Measurements from ENCODE around the gene DOCK2. TPM values are rescaled to one million over a fixed set of nuclear protein-coding genes. Genes with fewer than 3 reads are reported as not detected.
"Not testable (repeated sequence)": the region's sequence is repeated elsewhere in the genome, so short reads cannot be mapped to it uniquely, and the experiment has no call there.

Gene DOCK2
- polyA plus RNA-seq, 1 of the 3 experiments (the other 2 are of a cell fraction), result 3.8 TPM

DNA sequence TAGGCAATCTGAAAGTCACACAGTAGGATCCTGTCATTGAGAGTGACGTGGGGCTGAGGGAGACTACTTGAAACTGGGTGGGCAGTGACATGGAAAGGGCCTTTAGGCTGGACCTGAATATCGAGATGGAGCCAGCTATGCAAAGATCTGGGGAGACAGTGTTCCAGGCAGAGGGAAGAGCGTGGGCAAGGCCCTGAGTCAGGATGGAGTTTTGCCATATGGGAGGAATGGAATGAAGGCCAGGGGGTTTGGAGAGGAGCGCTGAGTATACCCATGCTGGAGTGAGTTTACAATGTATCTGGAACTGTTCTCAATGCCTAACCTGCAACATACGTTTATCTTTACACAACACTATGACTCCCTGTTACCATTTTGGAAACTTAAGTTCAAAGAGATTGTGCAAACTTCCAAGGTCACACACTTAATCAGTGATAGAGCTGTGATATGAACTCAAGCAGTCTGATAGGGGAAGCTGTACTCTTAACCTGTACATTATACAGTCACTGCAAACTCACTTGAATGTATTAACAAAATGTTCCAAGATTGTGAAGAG is 309.7 kb downstream of the DOCK2 start:
- H3K9me2 ChIP-seq, result no peaks in the 10 kb centered on the region
- H3K9me3 ChIP-seq, result no peaks in the 10 kb centered on the region
- peaks cover 2 to 20% of the 10 kb centered on the region in 2 experiments; a peak in 3 of 4 replicates for H3K4me1 ChIP-seq (ENCODE audit: control insufficient read depth in 1 of 2, insufficient read depth in 2 of 2, low read depth in 1 of 2, low read length in 1 of 2)
- TF ChIP-seq RAD21 (IDR thresholded peaks at IDR 0.05; ENCODE audit: low read length), result no peak
- no peak for TF ChIP-seq TAF1 (IDR thresholded peaks at IDR 0.05; ENCODE audit: borderline replicate concordance, low read depth, low read length)
- TF ChIP-seq USF1 (IDR thresholded peaks at IDR 0.05; ENCODE audit: borderline replicate concordance, low read depth), result no peak
- TF ChIP-seq JUND (IDR thresholded peaks at IDR 0.05), result no peak
- no peak for TF ChIP-seq IRF3 (IDR thresholded peaks at IDR 0.05; ENCODE audit: low read depth, low read length)
- TF ChIP-seq FOSL2 (IDR thresholded peaks at IDR 0.05; ENCODE audit: borderline replicate concordance, low read depth), result no peak
- no peak for TF ChIP-seq MEF2A (IDR thresholded peaks at IDR 0.05; ENCODE audit: borderline replicate concordance, low read depth)
- no peak for TF ChIP-seq MXI1 (IDR thresholded peaks at IDR 0.05; ENCODE audit: low read depth, low read length)
- no peak for TF ChIP-seq NRF1 (IDR thresholded peaks at IDR 0.05; ENCODE audit: low read depth, low read length)
- no peak for TF ChIP-seq RXRA (IDR thresholded peaks at IDR 0.05; ENCODE audit: borderline replicate concordance, low read depth)
- TF ChIP-seq FOXM1 (IDR thresholded peaks at IDR 0.05; ENCODE audit: low read depth), result no peak
- DNase-seq, result no peak
- CTCF ChIA-PET, result interaction anchor here (3.4 to 8.0 kb wide), 2 partner anchors 34 to 245 kb away, joined by 8 to 45 read pairs; partner anchors contain the start of gene INSYN2B
- H2AFZ ChIP-seq (ENCODE audit: low read depth), result no peak overlapping the region
- H3K36me3 ChIP-seq (replicated peaks in 1 of 2; ENCODE audit: control insufficient read depth in 1 of 2, insufficient read depth in 2 of 2, low read length in 1 of 2), result no peaks in the 10 kb centered on the region
- whole genome bisulfite sequencing (ENCODE audit: low lambda C conversion rate), result 93% methylated on average over 5 of the region's 5 CpGs
- no peaks in the 10 kb centered on the region for H4K20me1 ChIP-seq (ENCODE audit: insufficient read depth)
- no peak overlapping the region for H3K4me3 ChIP-seq (ENCODE audit: low read depth in 2 of 2, low read length in 1 of 2)
- H3K27me3 ChIP-seq (ENCODE audit: insufficient read depth), result no peaks in the 10 kb centered on the region
- H3K79me2 ChIP-seq (ENCODE audit: insufficient read depth), result peaks cover 86% of the 10 kb centered on the region
- H3F3A ChIP-seq (replicated peaks; ENCODE audit: insufficient read depth), result peaks cover 15% of the 10 kb centered on the region
- POLR2A ChIA-PET, result no interaction called here
- H3K27ac ChIP-seq (ENCODE audit: low read depth in 2 of 2, low read length in 1 of 2), result peak overlapping the region in 1 of 2 experiments; percentile 79; a peak in 2 of 4 replicates
- H3K9ac ChIP-seq, result peak overlapping the region; percentile 22; the same call in 1 of the 2 replicates
- H3K4me2 ChIP-seq, result peak overlapping the region; percentile 51; the same call in 1 of the 2 replicates

DNA sequence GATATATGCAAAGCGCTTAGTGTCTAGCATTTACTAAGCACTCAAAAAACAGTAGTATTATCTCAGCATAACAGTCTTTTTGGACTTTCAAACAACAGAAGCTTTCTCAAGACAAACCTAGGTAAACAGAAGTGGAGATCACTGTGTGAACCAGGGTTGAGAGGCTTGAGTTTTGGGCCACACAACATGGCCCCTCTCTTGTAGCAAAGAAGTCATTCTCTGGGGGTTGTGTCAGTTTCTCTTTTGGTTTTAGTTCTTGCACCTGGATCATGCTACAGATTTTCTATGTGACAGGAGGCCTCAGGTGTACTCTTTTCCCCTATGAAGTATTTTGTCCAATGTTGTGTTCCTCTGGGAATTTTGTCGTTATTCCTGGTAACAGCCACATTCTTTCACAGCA is 313.3 kb downstream of the DOCK2 start:
- no peak for DNase-seq
- Histone ChIP-seq H2AFZ (ENCODE audit: low read depth) (no peak overlapping the region), H3K9ac (no peak overlapping the region), H3K9me2 (no peaks in the 10 kb centered on the region), H3K27ac (ENCODE audit: low read depth in 2 of 2, low read length in 1 of 2) (no peak overlapping the region), H3K4me2 (no peak overlapping the region), H3K36me3 (replicated peaks in 1 of 2; ENCODE audit: control insufficient read depth in 1 of 2, insufficient read depth in 2 of 2, low read length in 1 of 2) (peaks cover 0 to 9% of the 10 kb centered on the region in 2 experiments), H3K4me1 (ENCODE audit: control insufficient read depth in 1 of 2, insufficient read depth in 2 of 2, low read depth in 1 of 2, low read length in 1 of 2) (peaks cover 2 to 15% of the 10 kb centered on the region in 2 experiments; a peak in 3 of 4 replicates), H3K4me3 (ENCODE audit: low read depth in 2 of 2, low read length in 1 of 2) (no peak overlapping the region), H3F3A (replicated peaks; ENCODE audit: insufficient read depth) (peaks cover 14% of the 10 kb centered on the region), H3K9me3 (no peaks in the 10 kb centered on the region), H3K27me3 (ENCODE audit: insufficient read depth) (no peaks in the 10 kb centered on the region), H3K79me2 (ENCODE audit: insufficient read depth) (peaks cover 85% of the 10 kb centered on the region), H4K20me1 (ENCODE audit: insufficient read depth) (no peaks in the 10 kb centered on the region)
- TF ChIP-seq ELF1 (IDR thresholded peaks at IDR 0.05) (no peak), FOXM1 (IDR thresholded peaks at IDR 0.05; ENCODE audit: low read depth) (no peak), NFIC (IDR thresholded peaks at IDR 0.05; ENCODE audit: borderline replicate concordance) (no peak), GABPA (IDR thresholded peaks at IDR 0.05; ENCODE audit: low read depth) (no peak), GATA2 (CRISPR knock-in tag; IDR thresholded peaks at IDR 0.05) (no peak), MXI1 (IDR thresholded peaks at IDR 0.05; ENCODE audit: low read depth, low read length) (no peak), YY1 (IDR thresholded peaks at IDR 0.05; ENCODE audit: low read depth) (no peak)
- POLR2A ChIA-PET, result no interaction called here
- CTCF ChIA-PET, result interaction anchor here (0.9 to 1.5 kb wide), 2 partner anchors 19 to 31 kb away, joined by 3 to 4 read pairs; no protein-coding TSS in a partner anchor
- 100% methylated on average over 2 of the region's 2 CpGs for WGBS (ENCODE audit: low lambda C conversion rate)

- H3K27me3 ChIP-seq (ENCODE audit: insufficient read depth); H3K4me2 ChIP-seq; H3K4me1 ChIP-seq (ENCODE audit: control insufficient read depth in 1 of 2, insufficient read depth in 2 of 2, low read depth in 1 of 2, low read length in 1 of 2); POLR2A ChIA-PET; H4K20me1 ChIP-seq (ENCODE audit: insufficient read depth); H3K9ac ChIP-seq; DNase-seq; H3F3A ChIP-seq (replicated peaks; ENCODE audit: insufficient read depth); H3K4me3 ChIP-seq (ENCODE audit: low read depth in 2 of 2, low read length in 1 of 2); H3K9me3 ChIP-seq; H3K27ac ChIP-seq (ENCODE audit: low read depth in 2 of 2, low read length in 1 of 2); H3K9me2 ChIP-seq; H2AFZ ChIP-seq (ENCODE audit: low read depth): not testable (repeated sequence)
- CTCF ChIA-PET, result interaction anchor here (1.4 to 3.8 kb wide), 2 partner anchors 18 to 27 kb away, joined by 4 to 20 read pairs; partner anchors contain the start of gene INSYN2B
- H3K79me2 ChIP-seq (ENCODE audit: insufficient read depth), result peaks cover 79% of the 10 kb centered on the region
- peaks cover 0 to 16% of the 10 kb centered on the region in 2 experiments for H3K36me3 ChIP-seq (replicated peaks in 1 of 2; ENCODE audit: control insufficient read depth in 1 of 2, insufficient read depth in 2 of 2, low read length in 1 of 2)
- WGBS (ENCODE audit: low lambda C conversion rate), result 86% methylated on average over 4 of the region's 4 CpGs
Observed at GRCh38 chr5:169953196-169953595, 316.1 kb downstream of the DOCK2 start.

Measured in SK-N-SH (cell line).